Testis (tissue), 2 donors: Measurements from ENCODE around the gene VDR.

ENCODE experiments used
- POLR2A ChIP-seq: fragments of 450-650 bp; IDR thresholded peaks from one replicate; pipeline ENCODE4 v1.6.1; 2017; ENCODE audit warnings: antibody characterized with exemption, mild to moderate bottlenecking, moderate library complexity
- TF ChIP-seq, protein P1 (sequence below), 3 experiments: fragments of 450-650 bp in 2 of 3; fragments of 200-600 bp in 1 of 3; sonication (generic) in 1 of 3; IDR thresholded peaks; one replicate each; pipeline ENCODE4 v1.5.1; 2016 to 2019; ENCODE audit warnings: antibody characterized with exemption in 3 of 3, mild to moderate bottlenecking in 2 of 3, moderate library complexity in 1 of 3

DNA sequence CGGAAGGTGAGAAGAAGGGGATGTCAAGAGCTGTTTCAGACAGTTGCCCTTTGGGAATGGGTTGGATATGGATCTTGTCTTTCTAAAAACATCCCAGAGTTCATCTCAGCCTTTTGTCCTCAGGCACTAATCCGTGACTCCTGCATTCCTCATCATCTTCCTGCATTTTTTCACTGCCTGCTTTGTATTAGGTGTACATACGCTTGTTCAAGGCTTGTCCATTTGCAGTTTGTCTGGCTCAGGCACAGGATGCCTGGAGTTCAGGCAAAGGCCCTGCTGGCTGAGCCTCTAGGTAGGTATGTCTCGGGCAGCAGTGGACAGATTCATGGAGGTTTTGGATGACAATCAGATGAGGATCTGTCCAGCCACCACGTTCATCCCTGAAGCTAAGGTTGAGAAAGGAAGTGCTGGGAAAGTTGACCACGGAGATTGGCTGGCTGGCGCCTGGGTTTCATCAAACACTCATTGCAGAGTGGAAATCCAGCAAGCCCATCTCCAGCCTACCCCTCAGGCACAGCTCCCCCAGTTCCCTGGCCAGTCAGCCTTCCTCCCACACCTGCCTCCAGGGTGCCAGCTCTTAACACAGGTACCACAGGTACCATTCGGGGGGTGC, 46.2 kb upstream of the VDR start:
- TF ChIP-seq, protein P1, sequence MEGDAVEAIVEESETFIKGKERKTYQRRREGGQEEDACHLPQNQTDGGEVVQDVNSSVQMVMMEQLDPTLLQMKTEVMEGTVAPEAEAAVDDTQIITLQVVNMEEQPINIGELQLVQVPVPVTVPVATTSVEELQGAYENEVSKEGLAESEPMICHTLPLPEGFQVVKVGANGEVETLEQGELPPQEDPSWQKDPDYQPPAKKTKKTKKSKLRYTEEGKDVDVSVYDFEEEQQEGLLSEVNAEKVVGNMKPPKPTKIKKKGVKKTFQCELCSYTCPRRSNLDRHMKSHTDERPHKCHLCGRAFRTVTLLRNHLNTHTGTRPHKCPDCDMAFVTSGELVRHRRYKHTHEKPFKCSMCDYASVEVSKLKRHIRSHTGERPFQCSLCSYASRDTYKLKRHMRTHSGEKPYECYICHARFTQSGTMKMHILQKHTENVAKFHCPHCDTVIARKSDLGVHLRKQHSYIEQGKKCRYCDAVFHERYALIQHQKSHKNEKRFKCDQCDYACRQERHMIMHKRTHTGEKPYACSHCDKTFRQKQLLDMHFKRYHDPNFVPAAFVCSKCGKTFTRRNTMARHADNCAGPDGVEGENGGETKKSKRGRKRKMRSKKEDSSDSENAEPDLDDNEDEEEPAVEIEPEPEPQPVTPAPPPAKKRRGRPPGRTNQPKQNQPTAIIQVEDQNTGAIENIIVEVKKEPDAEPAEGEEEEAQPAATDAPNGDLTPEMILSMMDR (IDR thresholded peaks at IDR 0.05), result no peak
- no peak for TF ChIP-seq POLR2A
